Activated CD8-positive, alpha-beta memory T cell treated with anti-CD3 and anti-CD28 coated beads, Interleukin-2, amount 10 ng/mL, durations not matched to agents 7 days and 5 days (primary cell): Measurements from ENCODE around the gene TMEM203. TPM values are rescaled to one million over a fixed set of nuclear protein-coding genes. Genes with fewer than 3 reads are reported as not detected.

Experiments
- ATAC-seq: fragments of 150-1000 bp; cut with Tn5 transposase; one replicate; pipeline ENCODE4 v1.10.0; 2021; ENCODE audit warnings: moderate library complexity
- CTCF ChIA-PET: fragments of 350-600 bp; sonication (Branson Sonifier 250); formaldehyde crosslinking; loops from one replicate; lab custom pipeline; 2021; ENCODE audit warnings: antibody characterized with exemption; lab: Charles Lee
- DNase-seq: peaks from one replicate; pipeline ENCODE4 v3.0.0-alpha.2; 2020
- H3K27ac Mint-ChIP-seq: one replicate; pipeline ENCODE4 v1.8.0; 2021; ENCODE audit warnings: mild to moderate bottlenecking, mixed read lengths
- H3K27me3 Mint-ChIP-seq: one replicate; pipeline ENCODE4 v1.8.0; 2021; ENCODE audit warnings: mixed read lengths
- H3K36me3 Mint-ChIP-seq: one replicate; pipeline ENCODE4 v1.8.0; 2021; ENCODE audit warnings: mild to moderate bottlenecking, mixed read lengths
- H3K4me1 Mint-ChIP-seq: one replicate; pipeline ENCODE4 v1.8.0; 2021; ENCODE audit warnings: mixed read lengths
- H3K4me3 Mint-ChIP-seq: one replicate; pipeline ENCODE4 v1.8.0; 2021; ENCODE audit warnings: mild to moderate bottlenecking, moderate library complexity, mixed read lengths
- H3K9me3 Mint-ChIP-seq: one replicate; pipeline ENCODE4 v1.8.0; 2022; ENCODE audit warnings: low read depth, mixed read lengths
- total RNA-seq, 2 experiments: library from RNA; stranded (reverse); gene quantifications; one replicate each; pipeline ENCODE4 v1.2.3, GENCODE V29; 2021

The TMEM203 gene
- total RNA-seq, 2 experiments from 2014 or later = 32.2 to 36.9 TPM

- no peak for DNase-seq
- CTCF ChIA-PET = interaction anchor here (0.6 to 7.1 kb wide), 17 partner anchors 9 to 447 kb away, joined by 3 to 110 read pairs (median 6); partner anchors contain the start of genes ANAPC2, CYSRT1, DPP7 and NELFB
- H3K4me3 Mint-ChIP-seq = no peak overlapping the region
- no peaks in the 10 kb centered on the region for H3K27me3 Mint-ChIP-seq
- no peak for ATAC-seq
- H3K9me3 Mint-ChIP-seq = no peaks in the 10 kb centered on the region
- H3K36me3 Mint-ChIP-seq = peaks cover 15% of the 10 kb centered on the region
- H3K4me1 Mint-ChIP-seq = peaks cover 21% of the 10 kb centered on the region
- H3K27ac Mint-ChIP-seq = no peak overlapping the region
Measured at GRCh38 chr9:137237759-137238726, 32.6 kb upstream of the TMEM203 start.

- ATAC-seq = no peak
- H3K4me1 Mint-ChIP-seq = peaks cover 12% of the 10 kb centered on the region
- H3K27me3 Mint-ChIP-seq = no peaks in the 10 kb centered on the region
- H3K27ac Mint-ChIP-seq = no peak overlapping the region
- peaks cover 5% of the 10 kb centered on the region for H3K36me3 Mint-ChIP-seq
- no peaks in the 10 kb centered on the region for H3K9me3 Mint-ChIP-seq
- peak; percentile 49 for DNase-seq
- CTCF ChIA-PET = interaction anchor here (0.6 to 7.1 kb wide), 52 partner anchors 10 to 449 kb away, joined by 3 to 110 read pairs (median 5); partner anchors contain the start of genes ANAPC2, CYSRT1, DPP7 and GRIN1
- no peak overlapping the region for H3K4me3 Mint-ChIP-seq
Measured at GRCh38 chr9:137236936-137237421, 31.5 kb upstream of the TMEM203 start.

GRCh38 chr9:137236238-137236935, 30.9 kb upstream of the TMEM203 start:
- Mint-ChIP-seq H3K27me3 (no peaks in the 10 kb centered on the region), H3K36me3 (peaks cover 4% of the 10 kb centered on the region), H3K4me1 (peaks cover 12% of the 10 kb centered on the region), H3K27ac (no peak overlapping the region), H3K4me3 (no peak overlapping the region), H3K9me3 (no peaks in the 10 kb centered on the region)
- CTCF ChIA-PET = interaction anchor here (0.5 to 7.1 kb wide), 55 partner anchors 11 to 448 kb away, joined by 3 to 110 read pairs (median 5); partner anchors contain the start of genes ANAPC2, CYSRT1, DPP7 and GRIN1
- peak; percentile 93 for DNase-seq
- peak; percentile 32 for ATAC-seq

- H3K36me3 Mint-ChIP-seq = no peaks in the 10 kb centered on the region
- H3K9me3 Mint-ChIP-seq = no peaks in the 10 kb centered on the region
- no peak overlapping the region for H3K4me3 Mint-ChIP-seq
- H3K27me3 Mint-ChIP-seq = no peaks in the 10 kb centered on the region
- ATAC-seq (no peak), DNase-seq (no peak)
- peaks cover 12% of the 10 kb centered on the region for H3K4me1 Mint-ChIP-seq
- CTCF ChIA-PET = interaction anchor here (0.9 to 7.1 kb wide), 27 partner anchors 10 to 392 kb away, joined by 3 to 110 read pairs (median 6); partner anchors contain the start of genes ANAPC2, CYSRT1, DPP7 and MAN1B1
- H3K27ac Mint-ChIP-seq = no peak overlapping the region
Measured at GRCh38 chr9:137235424-137236237, 30.2 kb upstream of the TMEM203 start.

GRCh38 chr9:137234758-137235423, 29.4 kb upstream of the TMEM203 start:
- ATAC-seq (no peak), DNase-seq (no peak)
- H3K27ac Mint-ChIP-seq = no peak overlapping the region
- H3K4me3 Mint-ChIP-seq = no peak overlapping the region
- no peaks in the 10 kb centered on the region for H3K27me3 Mint-ChIP-seq
- H3K36me3 Mint-ChIP-seq = no peaks in the 10 kb centered on the region
- CTCF ChIA-PET = interaction anchor here (0.9 to 7.1 kb wide), 8 partner anchors 9 to 192 kb away, joined by 3 to 91 read pairs (median 4); partner anchors contain the start of genes ANAPC2, DPP7, NPDC1 and RNF208
- H3K4me1 Mint-ChIP-seq = peaks cover 12% of the 10 kb centered on the region
- H3K9me3 Mint-ChIP-seq = no peaks in the 10 kb centered on the region

- DNase-seq (no peak), ATAC-seq (no peak)
- no peaks in the 10 kb centered on the region for H3K36me3 Mint-ChIP-seq
- H3K4me1 Mint-ChIP-seq = peaks cover 11% of the 10 kb centered on the region
- no peak overlapping the region for H3K27ac Mint-ChIP-seq
- H3K9me3 Mint-ChIP-seq = no peaks in the 10 kb centered on the region
- CTCF ChIA-PET = interaction anchor here (0.9 to 7.1 kb wide), 8 partner anchors 8 to 193 kb away, joined by 3 to 91 read pairs (median 4); partner anchors contain the start of genes ANAPC2, DPP7, NPDC1 and RNF208
- no peaks in the 10 kb centered on the region for H3K27me3 Mint-ChIP-seq
- H3K4me3 Mint-ChIP-seq = no peak overlapping the region
Measured at GRCh38 chr9:137234055-137234697, 28.7 kb upstream of the TMEM203 start.

- H3K9me3 Mint-ChIP-seq = no peaks in the 10 kb centered on the region
- H3K4me3 Mint-ChIP-seq = no peak overlapping the region
- peaks cover 3% of the 10 kb centered on the region for H3K4me1 Mint-ChIP-seq
- CTCF ChIA-PET = interaction anchor here (1.2 to 7.1 kb wide), 2 partner anchors 11 to 114 kb away, joined by 3 to 91 read pairs; partner anchors contain the start of genes DPP7 and RNF208
- DNase-seq (no peak), ATAC-seq (no peak)
- H3K27ac Mint-ChIP-seq = no peak overlapping the region
- H3K36me3 Mint-ChIP-seq = no peaks in the 10 kb centered on the region
- no peaks in the 10 kb centered on the region for H3K27me3 Mint-ChIP-seq
Measured at GRCh38 chr9:137233143-137233980, 27.9 kb upstream of the TMEM203 start.

GRCh38 chr9:137232510-137232909, 27.1 kb upstream of the TMEM203 start:
- CTCF ChIA-PET = no interaction called here
- H3K27me3 Mint-ChIP-seq = no peaks in the 10 kb centered on the region
- no peak overlapping the region for H3K27ac Mint-ChIP-seq
- H3K4me3 Mint-ChIP-seq = no peak overlapping the region
- no peaks in the 10 kb centered on the region for H3K36me3 Mint-ChIP-seq
- H3K4me1 Mint-ChIP-seq = peaks cover 2% of the 10 kb centered on the region
- DNase-seq = no peak
- H3K9me3 Mint-ChIP-seq = no peaks in the 10 kb centered on the region
- no peak for ATAC-seq

GRCh38 chr9:137232101-137232500, 26.7 kb upstream of the TMEM203 start:
- Mint-ChIP-seq H3K27ac (no peak overlapping the region), H3K36me3 (no peaks in the 10 kb centered on the region), H3K9me3 (no peaks in the 10 kb centered on the region), H3K4me3 (no peak overlapping the region), H3K4me1 (peaks cover 2% of the 10 kb centered on the region), H3K27me3 (no peaks in the 10 kb centered on the region)
- CTCF ChIA-PET = no interaction called here
- no peak for DNase-seq
- no peak for ATAC-seq

- DNase-seq (no peak), ATAC-seq (no peak)
- Mint-ChIP-seq H3K4me3 (no peak overlapping the region), H3K4me1 (peaks cover 2% of the 10 kb centered on the region), H3K36me3 (no peaks in the 10 kb centered on the region), H3K27me3 (no peaks in the 10 kb centered on the region), H3K9me3 (no peaks in the 10 kb centered on the region), H3K27ac (no peak overlapping the region)
- CTCF ChIA-PET = interaction anchor here (1.6 to 2.3 kb wide), 2 partner anchors 9 to 136 kb away, joined by 5 to 7 read pairs; no protein-coding TSS in a partner anchor
Measured at GRCh38 chr9:137231372-137232039, 26.1 kb upstream of the TMEM203 start.
